NCI-H2029 treated with DMSO at 0.1 percent for 48 hours (cell line): ENCODE measurements around the gene BMP4.
"Not testable (repeated sequence)": the region's sequence is repeated elsewhere in the genome, so short reads cannot be mapped to it uniquely, and the experiment has no call there.

Experiments used
- DNase-seq: peaks from one replicate; lab custom pipeline; 2025; lab: John Stamatoyannopoulos, UW

BMP4 gene

GRCh38 chr14:53956427-53957201 is at the start of gene BMP4:
Gene BMP4 (minus strand): TSS chr14:53956825. CDS start chr14:53952222, 4,603 bp downstream.
- no peak for DNase-seq

- DNase-seq, result no peak
Measured at GRCh38 chr14:54003064-54003463, 46.4 kb upstream of the BMP4 start.

DNA sequence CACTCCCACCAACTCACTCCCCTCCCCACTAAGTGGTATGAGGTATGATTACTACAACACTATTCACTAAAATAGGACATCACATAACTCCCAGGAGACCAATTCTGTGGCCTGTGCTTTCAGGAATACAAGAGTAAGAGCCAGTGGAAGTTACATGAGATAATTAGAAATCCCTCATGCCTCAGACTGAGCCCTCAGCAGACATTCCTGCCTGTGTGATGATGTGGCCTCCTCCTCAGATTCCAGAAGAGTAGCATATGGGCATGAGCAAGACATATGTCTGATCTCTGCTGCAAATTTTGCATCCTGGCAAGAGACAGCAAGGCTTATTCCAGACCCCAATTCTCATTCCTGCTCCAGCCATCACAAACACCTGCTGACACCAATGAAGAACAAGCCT is 46.0 kb upstream of the BMP4 start:
- DNase-seq, result no peak

DNA sequence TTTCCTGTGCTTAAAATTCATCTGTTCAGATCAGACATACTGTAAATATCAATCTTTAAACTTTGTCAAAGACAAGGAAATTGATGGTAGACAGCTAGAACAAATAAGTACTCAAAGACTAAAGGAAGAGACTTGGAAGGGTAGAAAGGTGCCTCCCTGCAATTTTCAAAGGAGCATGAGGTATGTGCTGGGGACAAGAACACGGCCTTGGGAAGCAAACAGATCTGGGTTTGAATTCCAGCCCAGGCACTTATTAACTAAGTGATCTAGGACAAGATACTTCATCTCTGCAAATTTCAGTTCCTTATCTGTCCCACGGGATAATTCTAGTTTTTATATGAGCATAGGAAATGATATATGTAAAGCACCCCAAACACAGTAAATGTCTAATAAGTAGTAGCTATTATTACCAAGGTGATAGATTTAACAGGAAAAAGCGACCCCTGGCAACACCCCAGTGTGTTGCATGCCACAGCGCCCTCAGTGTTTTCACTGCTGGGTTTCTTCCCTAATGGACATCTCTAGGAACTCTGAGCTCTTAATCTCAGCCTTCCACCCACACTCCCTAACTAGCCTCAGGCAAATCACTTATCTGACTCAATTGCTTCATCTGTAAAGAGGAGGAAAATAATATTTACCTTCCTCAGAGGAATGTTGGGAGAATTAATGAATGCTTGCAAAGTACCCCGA is 44.7 kb upstream of the BMP4 start:
- no peak for DNase-seq

DNA sequence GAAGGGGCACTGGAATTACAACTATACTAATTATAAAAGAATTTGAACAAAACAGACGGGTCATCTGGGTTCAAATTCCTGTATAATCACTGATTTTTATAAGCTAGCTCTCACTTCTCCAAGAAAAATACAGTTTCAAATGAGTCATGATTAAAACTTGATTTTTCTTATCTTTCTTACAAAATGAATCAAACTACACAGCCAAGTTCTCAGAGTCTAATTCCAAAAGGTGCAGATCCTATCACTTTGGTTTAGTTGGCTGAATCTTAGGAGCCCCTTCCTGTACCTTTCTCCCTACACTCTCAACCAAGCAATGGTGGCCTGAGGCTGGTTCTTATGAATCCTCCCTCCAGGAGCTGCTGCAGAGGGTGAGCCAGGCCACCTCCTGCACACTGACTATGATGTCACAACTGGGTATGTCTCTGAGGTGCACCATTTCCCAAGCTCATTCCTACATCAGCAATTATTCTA is 43.8 kb upstream of the BMP4 start:
- DNase-seq, result no peak

- DNase-seq, result no peak
Measured at GRCh38 chr14:53999061-53999488, 42.5 kb upstream of the BMP4 start.

- no peak for DNase-seq
Measured at GRCh38 chr14:53996041-53996440, 39.4 kb upstream of the BMP4 start.

DNA sequence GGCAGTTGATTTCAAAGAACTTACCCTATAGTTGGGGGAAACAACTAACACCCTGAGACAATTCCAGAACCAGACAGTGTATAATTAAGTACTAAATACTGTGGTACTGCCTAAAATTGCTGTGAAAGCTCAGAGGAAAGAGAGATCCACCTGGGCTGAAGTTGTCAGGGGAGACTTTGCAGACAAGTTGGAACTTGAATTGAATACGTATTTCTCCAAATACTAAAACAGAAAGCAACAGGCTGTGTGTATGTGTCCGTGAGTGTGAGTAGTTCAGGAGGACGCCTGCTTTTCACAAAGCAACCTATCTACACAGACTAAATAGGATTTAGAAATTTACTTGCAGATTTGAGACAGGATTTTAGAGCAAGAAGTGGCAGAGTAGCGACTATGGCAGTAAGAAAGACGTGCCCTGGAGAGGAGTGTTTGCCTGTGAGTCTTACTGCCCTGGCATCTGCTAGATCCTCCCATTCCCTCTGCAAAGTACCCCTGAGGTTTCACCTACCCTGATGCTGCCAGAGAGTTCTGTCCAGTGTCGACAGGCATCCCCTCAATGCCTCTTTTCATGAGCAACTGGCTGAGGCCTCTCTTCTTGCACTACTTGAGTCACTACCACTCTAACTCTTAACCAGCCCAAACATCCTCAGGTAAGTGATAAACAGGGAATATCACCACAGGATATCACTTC is 37.4 kb upstream of the BMP4 start:
- no peak for DNase-seq

GRCh38 chr14:53990978-53991377 is 34.4 kb upstream of the BMP4 start:
- DNase-seq, result no peak

GRCh38 chr14:53986718-53987117 is 30.1 kb upstream of the BMP4 start:
- not testable (repeated sequence) for DNase-seq

- not testable (repeated sequence) for DNase-seq
Measured at GRCh38 chr14:53984958-53985357, 28.3 kb upstream of the BMP4 start.

DNA sequence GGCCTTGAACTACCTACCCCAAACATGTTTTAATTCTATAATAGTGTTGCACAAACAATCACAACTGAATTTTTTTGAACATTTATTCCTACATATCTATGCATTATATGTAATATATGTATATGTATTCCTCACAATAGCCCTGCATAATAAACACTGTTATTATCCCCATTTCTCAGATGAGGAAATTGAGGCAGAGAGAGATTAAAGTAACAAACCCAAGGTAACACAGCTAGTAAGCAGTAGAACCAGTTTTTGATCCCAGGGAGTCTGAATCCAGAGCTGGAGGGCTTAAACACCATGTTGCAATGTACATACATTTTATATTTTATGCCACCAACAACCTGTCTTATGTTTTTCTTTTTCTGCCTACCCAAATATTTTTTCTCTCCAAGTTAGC is 26.5 kb upstream of the BMP4 start:
- no peak for DNase-seq

DNA sequence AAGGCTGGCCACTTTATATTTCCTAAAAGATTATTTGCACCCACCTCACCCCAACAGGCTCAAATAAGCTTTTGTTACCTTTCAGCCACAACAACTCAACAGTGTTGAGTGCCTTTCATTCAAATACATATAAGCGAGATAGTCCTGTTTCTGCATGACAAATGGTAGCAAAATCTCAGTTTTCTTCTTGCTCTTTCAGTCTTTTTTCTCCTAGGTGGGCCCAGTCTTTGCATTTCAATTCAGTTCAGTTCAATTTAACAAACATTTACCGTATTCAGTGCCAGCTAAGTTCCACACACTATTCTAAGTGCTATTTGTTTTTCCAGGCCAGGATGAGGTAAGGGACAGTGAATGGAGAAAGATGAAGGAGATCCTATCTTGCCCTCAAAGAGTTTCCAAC is 25.9 kb upstream of the BMP4 start:
- DNase-seq, result no peak

- DNase-seq, result no peak
Measured at GRCh38 chr14:53979747-53980642, 23.4 kb upstream of the BMP4 start.

DNA sequence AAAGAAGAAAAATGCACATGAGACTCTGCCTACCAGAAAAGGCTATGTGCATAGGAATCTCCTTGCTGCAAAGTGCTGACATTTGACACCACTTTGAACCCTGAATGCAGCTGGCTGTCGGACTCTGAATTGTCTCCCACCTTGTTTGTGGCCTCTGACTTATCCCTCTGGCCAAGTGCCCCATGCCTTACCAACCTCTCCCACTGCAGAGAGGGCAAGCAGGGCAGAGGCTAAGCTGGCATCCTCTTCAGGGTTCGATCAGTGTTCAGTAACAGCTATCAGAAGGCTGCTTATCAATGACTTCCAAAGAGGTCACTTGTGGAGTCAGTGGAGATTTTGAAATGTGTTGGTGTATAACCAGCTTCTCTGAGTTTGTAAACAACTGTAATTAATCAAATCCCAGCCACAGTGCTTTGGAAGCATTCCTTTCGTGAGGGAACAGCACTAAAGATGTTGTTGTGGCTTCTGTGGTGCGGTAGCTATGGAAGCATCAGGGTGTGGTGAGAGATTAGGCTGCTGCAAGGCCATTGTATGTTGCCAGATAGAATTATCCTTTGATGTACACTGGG is 22.6 kb upstream of the BMP4 start:
- no peak for DNase-seq

- no peak for DNase-seq
Measured at GRCh38 chr14:53978194-53978593, 21.6 kb upstream of the BMP4 start.

DNA sequence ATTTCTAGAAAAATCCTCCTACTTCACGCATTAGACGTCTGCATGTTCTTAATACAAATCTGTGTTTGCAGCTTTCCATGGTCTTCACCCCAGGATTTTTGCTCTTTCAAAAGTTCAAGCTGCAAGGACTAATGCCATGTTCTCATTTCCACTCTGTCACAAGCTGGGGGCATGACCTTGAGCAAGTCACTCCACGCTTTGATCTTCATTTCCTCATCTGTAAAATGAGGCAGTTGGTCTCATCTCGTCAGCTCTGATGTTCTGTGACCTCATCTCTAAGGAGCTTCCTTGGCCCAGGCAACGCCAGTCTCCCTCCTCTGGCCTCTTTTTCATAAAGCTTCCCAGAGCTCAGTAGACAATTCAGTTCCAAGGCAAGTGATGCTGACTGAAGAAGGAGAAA is 18.8 kb upstream of the BMP4 start:
- DNase-seq, result no peak

GRCh38 chr14:53971521-53971920 is 14.9 kb upstream of the BMP4 start:
- no peak for DNase-seq

DNA sequence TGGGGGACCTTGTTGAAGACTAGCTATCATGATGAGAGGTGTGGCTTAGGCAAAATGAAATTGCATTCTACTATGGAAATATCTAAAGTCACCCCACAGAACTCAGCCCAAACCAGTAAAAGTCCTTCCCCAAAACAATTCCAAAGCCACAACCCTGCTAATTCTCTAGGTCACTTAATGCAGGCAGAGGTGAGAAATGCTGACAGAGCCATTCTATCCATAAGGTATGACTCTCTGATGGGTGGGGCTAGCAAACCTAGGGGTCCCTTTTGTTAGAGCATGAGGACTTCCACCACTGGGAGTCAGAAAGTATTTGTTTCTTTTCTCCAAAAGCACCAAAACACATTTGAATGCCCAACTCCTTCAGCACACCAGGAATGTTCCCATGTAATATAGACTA is 12.7 kb upstream of the BMP4 start:
- DNase-seq, result no peak

DNA sequence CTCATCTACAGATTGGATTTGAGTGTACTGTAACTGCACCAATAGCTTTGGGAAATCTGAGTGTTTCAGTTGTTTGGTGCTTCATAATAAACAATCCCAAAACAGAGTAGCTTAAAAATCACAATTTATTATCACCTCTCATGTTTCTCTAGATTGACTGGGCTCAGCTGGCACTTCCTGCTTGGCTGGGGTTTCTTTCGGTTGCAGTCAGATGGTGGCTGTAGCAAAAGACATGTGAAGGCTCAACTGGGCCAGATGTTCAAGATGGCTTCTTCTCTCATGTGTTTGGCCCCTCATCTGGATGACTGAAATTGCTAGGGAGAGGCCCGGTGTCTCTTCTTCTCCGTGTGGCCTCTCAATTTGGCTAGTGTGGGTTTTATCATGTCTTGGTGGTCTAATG is 12.1 kb upstream of the BMP4 start:
- DNase-seq, result no peak

DNA sequence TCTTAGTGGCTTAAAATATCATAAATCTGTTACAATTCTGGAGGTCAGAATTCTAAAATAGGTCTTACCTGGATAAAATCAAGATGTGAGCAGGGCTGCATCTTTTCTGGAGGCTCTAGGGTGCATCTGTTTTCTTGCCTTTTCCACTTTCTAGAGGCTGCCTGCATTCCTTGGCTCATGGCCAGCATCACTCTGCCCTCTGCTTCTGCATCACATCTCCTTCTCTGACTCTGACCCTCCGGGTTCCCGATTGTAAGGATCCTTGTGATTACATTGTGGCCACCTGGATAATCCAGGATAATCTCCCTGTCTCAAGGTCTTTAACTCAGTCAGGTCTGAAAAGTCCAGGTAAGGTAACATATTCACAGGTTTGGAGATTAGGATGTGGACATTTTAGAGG is 11.0 kb upstream of the BMP4 start:
- DNase-seq, result no peak

DNA sequence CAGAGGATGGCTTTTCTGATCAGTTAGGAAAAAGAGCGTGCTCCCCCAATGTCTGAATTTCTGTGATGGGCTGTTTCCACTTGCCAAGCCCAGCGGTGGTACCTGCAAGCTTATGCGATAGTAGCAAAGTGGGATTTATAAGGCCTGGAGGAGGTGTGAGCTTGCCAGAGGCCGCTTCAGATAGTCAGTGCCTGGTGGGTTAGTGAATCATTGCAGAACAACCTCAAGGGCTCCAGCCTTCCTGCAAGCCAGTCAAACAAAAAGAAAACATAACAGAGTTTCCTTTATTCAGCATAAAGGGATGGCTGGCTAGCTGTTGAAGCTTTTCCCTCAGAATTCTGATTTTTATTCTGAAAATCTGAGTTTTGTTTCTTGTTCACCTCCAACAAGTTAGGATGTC is 7.6 kb upstream of the BMP4 start:
- no peak for DNase-seq
